ENCODE data around the gene MEPCE. TPM values are rescaled to one million over a fixed set of nuclear protein-coding genes. Genes with fewer than 3 reads are reported as not detected.

Gene MEPCE
- total RNA-seq, 6 experiments from 2014 or later, result 38.7 to 42.9 (median 41.2) TPM

DNA sequence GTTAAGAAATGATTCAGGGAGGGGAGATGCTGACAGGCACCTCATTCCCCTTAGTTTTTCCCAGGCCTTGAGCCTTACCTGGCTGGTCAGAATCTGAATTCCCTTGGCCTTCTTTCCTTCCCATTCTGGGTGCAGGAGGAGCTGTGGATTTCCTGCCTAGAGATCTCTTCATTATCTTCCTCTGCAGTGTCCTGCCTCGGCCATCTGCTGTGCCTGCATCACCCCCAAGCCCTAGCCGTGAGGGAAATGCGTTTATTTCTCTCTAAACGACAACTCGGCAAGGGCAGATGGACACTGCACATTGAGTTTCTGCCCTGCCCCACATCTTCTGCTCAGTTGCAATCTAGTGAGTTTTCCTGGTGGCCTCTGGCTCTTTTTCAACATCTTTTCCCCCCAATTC is 27.8 kb upstream of the MEPCE start:
- no peak overlapping the region for H3K4me3 Mint-ChIP-seq
- H3K4me1 Mint-ChIP-seq (ENCODE audit: low read depth), result peaks cover 5% of the 10 kb centered on the region
- peaks cover 29% of the 10 kb centered on the region for H3K27me3 Mint-ChIP-seq (ENCODE audit: insufficient read depth)
- TF ChIP-seq, protein P1, sequence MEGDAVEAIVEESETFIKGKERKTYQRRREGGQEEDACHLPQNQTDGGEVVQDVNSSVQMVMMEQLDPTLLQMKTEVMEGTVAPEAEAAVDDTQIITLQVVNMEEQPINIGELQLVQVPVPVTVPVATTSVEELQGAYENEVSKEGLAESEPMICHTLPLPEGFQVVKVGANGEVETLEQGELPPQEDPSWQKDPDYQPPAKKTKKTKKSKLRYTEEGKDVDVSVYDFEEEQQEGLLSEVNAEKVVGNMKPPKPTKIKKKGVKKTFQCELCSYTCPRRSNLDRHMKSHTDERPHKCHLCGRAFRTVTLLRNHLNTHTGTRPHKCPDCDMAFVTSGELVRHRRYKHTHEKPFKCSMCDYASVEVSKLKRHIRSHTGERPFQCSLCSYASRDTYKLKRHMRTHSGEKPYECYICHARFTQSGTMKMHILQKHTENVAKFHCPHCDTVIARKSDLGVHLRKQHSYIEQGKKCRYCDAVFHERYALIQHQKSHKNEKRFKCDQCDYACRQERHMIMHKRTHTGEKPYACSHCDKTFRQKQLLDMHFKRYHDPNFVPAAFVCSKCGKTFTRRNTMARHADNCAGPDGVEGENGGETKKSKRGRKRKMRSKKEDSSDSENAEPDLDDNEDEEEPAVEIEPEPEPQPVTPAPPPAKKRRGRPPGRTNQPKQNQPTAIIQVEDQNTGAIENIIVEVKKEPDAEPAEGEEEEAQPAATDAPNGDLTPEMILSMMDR (IDR thresholded peaks at IDR 0.05), result no peak
- no peak overlapping the region for H3K27ac Mint-ChIP-seq
- no peaks in the 10 kb centered on the region for H3K9me3 Mint-ChIP-seq
- H3K36me3 Mint-ChIP-seq (ENCODE audit: low read depth), result no peaks in the 10 kb centered on the region
- DNase-seq, result no peak

DNA sequence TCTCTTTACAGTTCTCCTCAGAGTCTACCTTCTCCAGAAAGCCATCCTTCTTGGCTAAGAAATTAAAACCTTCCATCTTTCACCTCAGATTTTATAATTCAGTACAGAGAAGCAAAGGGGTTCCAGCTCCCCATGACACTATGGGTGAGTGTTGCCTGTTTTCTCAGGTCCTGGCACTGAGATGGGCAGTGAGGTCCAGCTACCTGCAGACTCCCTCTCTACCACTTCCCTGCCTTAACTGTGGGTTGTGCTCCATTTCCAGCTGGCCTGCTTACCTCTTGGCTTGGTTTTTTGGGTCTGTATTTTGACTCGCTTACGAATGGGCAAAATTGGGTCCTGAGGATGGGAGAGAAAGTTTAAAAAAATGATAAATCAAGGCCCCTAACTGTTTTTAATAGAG is 27.4 kb upstream of the MEPCE start:
- Mint-ChIP-seq H3K4me3 (no peak overlapping the region), H3K36me3 (ENCODE audit: low read depth) (no peaks in the 10 kb centered on the region), H3K4me1 (ENCODE audit: low read depth) (peaks cover 9% of the 10 kb centered on the region), H3K9me3 (no peaks in the 10 kb centered on the region), H3K27me3 (ENCODE audit: insufficient read depth) (peaks cover 27% of the 10 kb centered on the region), H3K27ac (no peak overlapping the region)
- TF ChIP-seq, protein P1 (IDR thresholded peaks at IDR 0.05), result no peak
- no peak for DNase-seq

DNA sequence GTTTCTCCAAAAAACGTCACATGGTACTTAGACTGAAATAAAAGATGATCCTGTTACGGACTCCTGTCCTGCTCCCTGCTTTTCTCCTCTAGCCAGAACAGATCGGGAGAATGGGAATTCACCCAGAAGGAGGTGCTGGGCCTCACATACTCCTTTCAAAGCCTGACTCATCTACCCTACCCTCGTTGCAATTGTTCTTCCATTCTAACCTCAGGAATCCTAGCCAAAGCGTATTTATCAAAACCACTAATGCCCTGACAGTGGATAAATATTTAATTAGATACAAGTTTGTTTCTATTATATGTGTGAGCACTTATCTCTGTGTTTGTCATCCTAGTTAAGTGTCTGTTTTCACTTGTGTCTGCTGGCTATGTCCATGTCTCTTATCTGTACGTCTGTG is 22.9 kb upstream of the MEPCE start:
- Mint-ChIP-seq H3K4me1 (ENCODE audit: low read depth) (peaks cover 11% of the 10 kb centered on the region), H3K27me3 (ENCODE audit: insufficient read depth) (peaks cover 17% of the 10 kb centered on the region), H3K4me3 (no peak overlapping the region), H3K27ac (peak overlapping the region; percentile 49), H3K9me3 (no peaks in the 10 kb centered on the region), H3K36me3 (ENCODE audit: low read depth) (no peaks in the 10 kb centered on the region)
- TF ChIP-seq, protein P1 (IDR thresholded peaks at IDR 0.05), result no peak
- peak; percentile 52 for DNase-seq

DNA sequence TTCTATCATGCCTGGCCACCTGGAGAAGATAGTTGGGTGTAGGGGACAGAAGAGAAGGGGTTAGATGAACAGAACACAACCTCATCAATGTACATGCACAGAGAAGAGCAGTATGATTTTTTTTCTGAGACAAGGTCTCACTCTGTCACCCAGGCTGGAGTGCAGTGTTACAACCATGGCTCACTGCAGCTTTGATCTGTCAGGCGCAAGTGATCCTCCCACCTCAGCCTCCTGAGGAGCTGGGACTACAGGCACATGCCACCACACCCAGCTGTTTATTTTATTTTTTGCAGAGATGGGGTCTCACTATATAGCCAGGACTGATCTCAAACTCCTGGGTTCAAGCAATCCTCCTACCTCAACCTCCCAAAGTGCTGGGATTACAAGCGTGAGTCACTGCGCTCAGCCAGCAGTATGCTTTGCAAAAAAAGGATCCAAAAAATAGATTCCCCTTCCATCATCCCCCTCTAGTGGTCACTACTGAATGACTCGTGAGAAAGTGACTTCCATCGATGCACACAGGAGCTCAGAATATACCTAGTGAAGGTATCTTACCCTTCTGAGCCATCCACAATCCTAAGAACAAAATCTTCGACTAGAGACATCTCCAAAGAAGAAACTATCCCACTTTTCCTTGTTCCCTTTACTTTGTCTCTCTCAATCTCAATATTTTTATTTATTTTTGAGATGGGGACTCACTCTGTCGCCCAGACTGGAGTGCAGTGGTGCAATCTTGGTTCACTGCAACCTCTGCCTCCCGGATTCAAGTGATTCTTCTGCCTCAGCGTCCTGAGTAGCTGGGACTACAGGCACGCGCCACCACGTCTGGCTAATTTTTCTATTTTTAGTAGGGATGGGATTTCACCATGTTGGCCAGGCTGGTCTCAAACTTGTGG is 22.1 kb upstream of the MEPCE start:
- no peak overlapping the region for H3K4me3 Mint-ChIP-seq
- H3K4me1 Mint-ChIP-seq (ENCODE audit: low read depth), result peaks cover 11% of the 10 kb centered on the region
- peak; percentile 73 for DNase-seq
- peak overlapping the region; percentile 49 for H3K27ac Mint-ChIP-seq
- no peaks in the 10 kb centered on the region for H3K36me3 Mint-ChIP-seq (ENCODE audit: low read depth)
- TF ChIP-seq, protein P1 (IDR thresholded peaks at IDR 0.05), result peak; percentile 87
- H3K9me3 Mint-ChIP-seq, result no peaks in the 10 kb centered on the region
- H3K27me3 Mint-ChIP-seq (ENCODE audit: insufficient read depth), result peaks cover 20% of the 10 kb centered on the region

DNA sequence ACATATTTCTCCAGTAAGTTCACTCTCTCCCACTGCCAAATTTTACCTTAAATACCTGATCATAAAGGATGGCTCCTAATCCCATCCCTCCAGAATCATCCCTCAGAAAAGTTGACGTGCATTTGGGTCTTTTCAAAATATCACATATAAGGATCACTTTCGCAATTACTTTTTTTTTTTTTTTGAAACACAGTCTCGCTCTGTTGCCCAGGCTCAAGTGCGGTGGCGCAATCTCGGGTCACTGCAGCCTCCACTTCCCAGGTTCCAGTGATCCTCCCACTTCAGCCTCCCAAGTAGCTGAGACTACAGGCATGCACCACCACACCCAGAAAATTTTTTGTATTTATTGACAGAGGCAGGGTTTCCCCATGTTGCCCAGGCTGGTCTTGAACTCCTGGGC is 18.5 kb upstream of the MEPCE start:
- no peak overlapping the region for H3K4me3 Mint-ChIP-seq
- DNase-seq, result no peak

More for the DNA sequence above, 18.5 kb upstream of the MEPCE start:
- Mint-ChIP-seq H3K27ac (no peak overlapping the region), H3K4me1 (ENCODE audit: low read depth) (peaks cover 11% of the 10 kb centered on the region), H3K9me3 (no peaks in the 10 kb centered on the region), H3K36me3 (ENCODE audit: low read depth) (no peaks in the 10 kb centered on the region), H3K27me3 (ENCODE audit: insufficient read depth) (peaks cover 15% of the 10 kb centered on the region; the same call in 1 of the 2 replicates)
- TF ChIP-seq, protein P1 (IDR thresholded peaks at IDR 0.05), result no peak
